DND-41 (cell line): ENCODE results near the gene UVSSA.

Experiments
- ATAC-seq: fragments of 200-7000 bp; cut with Tn5 transposase; 3 replicates; pipeline ENCODE4 v1.9.1; 2021; ENCODE audit warnings: low read depth; ENCODE audit not compliant: insufficient read depth
- DNase-seq: peaks from one replicate; pipeline ENCODE4 v3.0.0-alpha.2; 2020
- H2AFZ ChIP-seq: 2 replicates; pipeline ENCODE4 v1.6.0; 2012; ENCODE audit warnings: low read depth, low read length
- H3K27ac ChIP-seq: 2 replicates; pipeline ENCODE4 v1.5.1; 2012; ENCODE audit warnings: low read length, inconsistent platforms
- H3K27me3 ChIP-seq: fragments of 200-600 bp; sonication (generic); 2 replicates; pipeline ENCODE4 v1.6.0; 2012; ENCODE audit warnings: low read length, mild to moderate bottlenecking, inconsistent platforms; ENCODE audit not compliant: insufficient read depth, poor library complexity
- H3K36me3 ChIP-seq: 2 replicates; pipeline ENCODE4 v1.5.1; 2012; ENCODE audit warnings: low read length, inconsistent platforms; ENCODE audit not compliant: insufficient read depth
- H3K4me1 ChIP-seq: 2 replicates; pipeline ENCODE4 v1.5.1; 2012; ENCODE audit warnings: mild to moderate bottlenecking, low read length; ENCODE audit not compliant: insufficient read depth
- H3K4me2 ChIP-seq: 2 replicates; pipeline ENCODE4 v1.6.0; 2012; ENCODE audit warnings: mild to moderate bottlenecking, moderate library complexity, low read length, inconsistent platforms; ENCODE audit not compliant: insufficient read depth
- H3K4me3 ChIP-seq, 2 experiments: fragments of 200-600 bp in 1 of 2; shearing (Covaris generic) in 1 of 2; 2 replicates each; pipeline ENCODE4 v1.5.1; 2012 to 2016; ENCODE audit warnings: inconsistent platforms in 2 of 2, low read length in 2 of 2, mild to moderate bottlenecking in 2 of 2, low read depth in 1 of 2, moderate library complexity in 1 of 2
- H3K79me2 ChIP-seq: 2 replicates; pipeline ENCODE4 v1.6.0; 2012; ENCODE audit warnings: low read length, inconsistent platforms; ENCODE audit not compliant: insufficient read depth
- H3K9ac ChIP-seq: 2 replicates; pipeline ENCODE4 v1.6.0; 2012; ENCODE audit warnings: low read depth, mild to moderate bottlenecking, inconsistent platforms, low read length, moderate library complexity
- H3K9me3 ChIP-seq: 2 replicates; pipeline ENCODE4 v1.5.1; 2012; ENCODE audit warnings: low read length, moderate library complexity, mild to moderate bottlenecking, inconsistent platforms; ENCODE audit not compliant: insufficient read depth, severe bottlenecking
- H4K20me1 ChIP-seq: 2 replicates; pipeline ENCODE4 v1.6.0; 2012; ENCODE audit warnings: low read length; ENCODE audit not compliant: insufficient read depth
- EZH2 ChIP-seq: IDR thresholded peaks from 3 replicates; pipeline ENCODE4 v1.6.1; 2012; ENCODE audit warnings: borderline replicate concordance, low read depth, mild to moderate bottlenecking, moderate library complexity, low read length, inconsistent platforms; ENCODE audit not compliant: severe bottlenecking
- TF ChIP-seq, protein P1 (sequence below): IDR thresholded peaks from 2 replicates; pipeline ENCODE4 v1.5.1; 2012; ENCODE audit warnings: borderline replicate concordance, low read length, moderate library complexity, mild to moderate bottlenecking; ENCODE audit not compliant: poor library complexity, severe bottlenecking; ENCODE audit errors: extremely low read depth

The UVSSA gene

DNA sequence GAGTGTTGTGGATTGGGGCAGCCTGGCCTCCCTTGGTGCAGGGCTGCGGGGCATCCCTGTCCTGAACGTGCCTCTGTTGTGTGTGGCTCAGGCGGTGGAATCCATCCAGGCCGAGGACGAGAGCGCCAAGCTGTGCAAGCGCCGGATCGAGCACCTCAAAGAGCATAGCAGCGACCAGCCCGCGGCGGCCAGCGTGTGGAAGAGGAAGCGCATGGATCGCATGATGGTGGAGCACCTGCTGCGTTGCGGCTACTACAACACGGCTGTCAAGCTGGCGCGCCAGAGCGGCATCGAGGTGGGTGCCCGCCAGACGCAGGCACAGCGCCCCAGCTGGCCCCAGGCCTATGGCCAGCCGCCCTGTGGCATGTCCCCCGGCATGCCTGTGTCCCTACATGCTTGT lies 31.7 kb upstream of the UVSSA start:
- H3K9ac ChIP-seq, result no peak overlapping the region
- no peak overlapping the region for H3K27ac ChIP-seq
- TF ChIP-seq, protein P1, sequence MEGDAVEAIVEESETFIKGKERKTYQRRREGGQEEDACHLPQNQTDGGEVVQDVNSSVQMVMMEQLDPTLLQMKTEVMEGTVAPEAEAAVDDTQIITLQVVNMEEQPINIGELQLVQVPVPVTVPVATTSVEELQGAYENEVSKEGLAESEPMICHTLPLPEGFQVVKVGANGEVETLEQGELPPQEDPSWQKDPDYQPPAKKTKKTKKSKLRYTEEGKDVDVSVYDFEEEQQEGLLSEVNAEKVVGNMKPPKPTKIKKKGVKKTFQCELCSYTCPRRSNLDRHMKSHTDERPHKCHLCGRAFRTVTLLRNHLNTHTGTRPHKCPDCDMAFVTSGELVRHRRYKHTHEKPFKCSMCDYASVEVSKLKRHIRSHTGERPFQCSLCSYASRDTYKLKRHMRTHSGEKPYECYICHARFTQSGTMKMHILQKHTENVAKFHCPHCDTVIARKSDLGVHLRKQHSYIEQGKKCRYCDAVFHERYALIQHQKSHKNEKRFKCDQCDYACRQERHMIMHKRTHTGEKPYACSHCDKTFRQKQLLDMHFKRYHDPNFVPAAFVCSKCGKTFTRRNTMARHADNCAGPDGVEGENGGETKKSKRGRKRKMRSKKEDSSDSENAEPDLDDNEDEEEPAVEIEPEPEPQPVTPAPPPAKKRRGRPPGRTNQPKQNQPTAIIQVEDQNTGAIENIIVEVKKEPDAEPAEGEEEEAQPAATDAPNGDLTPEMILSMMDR, result no peak
- no peak for TF ChIP-seq EZH2
- H3K9me3 ChIP-seq, result no peaks in the 10 kb centered on the region
- H3K27me3 ChIP-seq, result no peaks in the 10 kb centered on the region
- H4K20me1 ChIP-seq, result peaks cover 57% of the 10 kb centered on the region
- no peak overlapping the region for H3K4me3 ChIP-seq
- H2AFZ ChIP-seq, result no peak overlapping the region
- DNase-seq (no peak), ATAC-seq (no peak)
- H3K4me1 ChIP-seq, result no peaks in the 10 kb centered on the region
- peaks cover 50% of the 10 kb centered on the region for H3K79me2 ChIP-seq
- H3K4me2 ChIP-seq, result no peak overlapping the region
- H3K36me3 ChIP-seq, result peaks cover 77% of the 10 kb centered on the region

DNA sequence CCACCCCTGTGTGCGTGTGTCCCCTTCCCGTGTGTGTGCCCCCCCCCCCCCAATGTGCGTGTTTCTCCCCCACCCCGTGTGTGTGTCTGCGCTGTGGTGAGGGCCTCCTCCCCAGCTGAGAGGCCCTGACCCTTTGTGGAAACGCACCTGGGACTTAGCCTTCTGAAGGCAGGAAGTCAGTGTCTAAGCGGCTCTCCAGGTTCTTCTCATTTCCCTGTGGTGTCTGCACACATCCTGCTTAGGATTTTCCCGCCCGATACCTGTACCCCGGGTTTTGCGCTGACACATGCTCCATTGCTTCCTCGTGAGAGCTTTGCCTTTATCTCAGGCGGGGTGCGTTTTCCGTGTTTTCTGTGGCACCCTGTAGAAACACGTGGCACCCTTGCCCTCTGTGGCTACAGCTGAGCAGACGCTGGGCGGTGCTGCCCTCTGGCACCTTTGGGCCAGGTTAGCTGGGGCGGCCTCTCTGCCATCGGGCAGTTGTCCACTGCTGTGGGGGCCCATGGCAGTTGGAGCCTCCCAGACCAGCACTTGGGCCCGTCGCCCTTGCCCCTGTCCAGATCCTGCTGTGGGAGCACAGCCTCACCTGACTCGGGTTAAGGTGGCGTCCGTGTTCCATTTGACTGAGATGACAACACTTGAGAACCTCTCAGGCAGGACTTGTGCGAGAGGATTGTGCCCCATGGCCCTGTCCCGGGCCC lies 31.0 kb upstream of the UVSSA start:
- DNase-seq (peak; percentile 39), ATAC-seq (peak; percentile 68)
- H3K4me1 ChIP-seq, result no peaks in the 10 kb centered on the region

DNA sequence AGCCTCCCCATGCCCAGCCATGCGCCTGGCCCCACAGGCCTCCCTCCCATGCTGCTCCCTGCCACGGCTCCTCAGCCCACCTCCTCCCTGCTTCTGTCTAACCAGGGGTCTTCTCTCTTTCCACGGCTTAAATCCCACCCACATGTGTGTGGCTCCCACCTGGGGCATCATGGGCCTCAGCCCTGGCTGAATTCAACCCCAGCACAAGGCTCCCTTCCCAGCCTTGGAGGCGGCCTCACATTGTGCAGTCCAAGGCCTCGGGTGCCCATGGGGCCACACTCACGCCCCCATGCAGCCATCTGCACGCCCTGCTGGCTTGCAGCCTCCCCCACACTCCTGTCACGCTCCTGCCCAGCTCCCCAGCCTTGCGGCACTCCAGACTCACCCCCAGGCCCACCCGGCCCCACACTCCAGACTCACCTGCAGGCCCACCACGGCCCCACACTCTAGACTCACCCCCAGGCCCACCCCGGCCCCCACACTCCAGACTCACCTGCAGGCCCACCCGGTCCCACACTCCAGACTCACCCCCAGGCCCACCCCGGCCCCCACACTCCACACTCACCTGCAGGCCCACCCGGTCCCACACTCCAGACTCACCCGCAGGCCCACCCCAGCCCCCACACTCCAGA lies 30.4 kb upstream of the UVSSA start:
- Histone ChIP-seq H3K79me2 (peaks cover 36% of the 10 kb centered on the region), H3K9ac (no peak overlapping the region), H3K9me3 (no peaks in the 10 kb centered on the region), H3K27me3 (no peaks in the 10 kb centered on the region), H3K4me3 (no peak overlapping the region), H3K4me1 (no peaks in the 10 kb centered on the region), H3K4me2 (no peak overlapping the region), H3K36me3 (peaks cover 78% of the 10 kb centered on the region), H4K20me1 (peaks cover 44% of the 10 kb centered on the region), H2AFZ (no peak overlapping the region), H3K27ac (no peak overlapping the region)
- TF ChIP-seq EZH2, result no peak
- no peak for DNase-seq
- no peak for ATAC-seq

More for the DNA sequence above, 31.0 kb upstream of the UVSSA start:
- no peak overlapping the region for H3K9ac ChIP-seq
- no peak overlapping the region for H3K4me3 ChIP-seq
- H3K4me2 ChIP-seq, result no peak overlapping the region
- peaks cover 77% of the 10 kb centered on the region for H3K36me3 ChIP-seq
- peaks cover 43% of the 10 kb centered on the region for H3K79me2 ChIP-seq
- no peaks in the 10 kb centered on the region for H3K27me3 ChIP-seq
- TF ChIP-seq EZH2, result no peak
- TF ChIP-seq, protein P1, result no peak
- H3K27ac ChIP-seq, result no peak overlapping the region
- no peak overlapping the region for H2AFZ ChIP-seq
- H3K9me3 ChIP-seq, result no peaks in the 10 kb centered on the region
- peaks cover 50% of the 10 kb centered on the region for H4K20me1 ChIP-seq
